Transverse colon (tissue), 4 donors: ENCODE data around the gene BCAP29. TPM values are rescaled to one million over a fixed set of nuclear protein-coding genes. Genes with fewer than 3 reads are reported as not detected.

ENCODE experiments used
- DNase-seq: peaks from one replicate; pipeline ENCODE4 v3.0.0-alpha.2; 2019
- H3K27ac ChIP-seq, 4 donors: fragments of 200-600 bp; sonication (generic); 2 replicates each; pipeline ENCODE4 v1.5.1; 2016 to 2018; ENCODE audit warnings: inconsistent platforms in 4 of 4
- H3K27me3 ChIP-seq: fragments of 200-600 bp; sonication (generic); 2 replicates; pipeline ENCODE4 v1.5.1; 2017; ENCODE audit warnings: inconsistent platforms
- H3K36me3 ChIP-seq, 4 donors: fragments of 200-600 bp; sonication (generic); 2 replicates each; pipeline ENCODE4 v1.5.1; 2017 to 2019; ENCODE audit warnings: inconsistent platforms in 4 of 4
- H3K4me1 ChIP-seq, 4 donors: fragments of 200-600 bp; sonication (generic); 2 replicates each; pipeline ENCODE4 v1.5.1; 2017 to 2020; ENCODE audit warnings: inconsistent platforms in 4 of 4
- H3K4me3 ChIP-seq, 4 donors: fragments of 200-600 bp; sonication (generic); 1 replicate in 1 of 4; 2 replicates in 3 of 4; pipeline versions ENCODE4 v1.5.1 to v1.6.1; 2017 to 2019; ENCODE audit warnings: inconsistent platforms in 4 of 4
- H3K9me3 ChIP-seq, 2 donors: fragments of 200-600 bp; sonication (generic); 2 replicates each; pipeline ENCODE4 v1.5.1; 2017 to 2019; ENCODE audit warnings: inconsistent platforms in 2 of 2
- EP300 ChIP-seq: sonication (generic); formaldehyde crosslinking; IDR thresholded peaks from one replicate; pipeline ENCODE4 v1.6.1; 2017; ENCODE audit warnings: antibody characterized with exemption, low read depth
- POLR2A ChIP-seq: fragments of 450-650 bp; IDR thresholded peaks from one replicate; pipeline ENCODE4 v1.6.1; 2016; ENCODE audit warnings: antibody characterized with exemption, mild to moderate bottlenecking, moderate library complexity
- POLR2AphosphoS5 ChIP-seq, 3 donors: sonication (generic); formaldehyde crosslinking; IDR thresholded peaks; one replicate each; pipeline ENCODE4 v1.6.1; 2016; ENCODE audit warnings: antibody characterized with exemption in 3 of 3
- WGBS, 2 donors: methylation state at CpG; one replicate each; pipeline ENCODE4 v1.1.5; 2018; ENCODE audit warnings: low coverage in 1 of 2; 5-methylcytosine and 5-hydroxymethylcytosine counted together
- in situ Hi-C, 4 donors: fragments of 200-750 bp; cut with MboI; loops; one replicate each; pipeline versions ENCODE4 v1.15.0 to v1.15.1; 2017; ENCODE audit warnings: low sequenced_read_pairs in 3 of 4, low pct_ligation_motif_present in 1 of 4, low pct_unique_long_range_greater_than_20kb in 1 of 4
- intact Hi-C: fragments of 100-400 bp; cut with DNase I; formaldehyde crosslinking; loops from one replicate; pipeline ENCODE4 v1.15.1; 2023; ENCODE audit warnings: low total_unique reads
- total RNA-seq, 4 donors: library from RNA; depleted of rRNA; stranded (reverse); fragments of >200 nt; gene quantifications; one replicate each; pipeline ENCODE4 v1.1.0, GENCODE V29; 2016
- TF ChIP-seq, protein P1 (sequence below), 5 experiments: fragments of 200-600 bp in 3 of 5; fragments of 450-650 bp in 2 of 5; sonication (generic) in 3 of 5; IDR thresholded peaks; 1 replicate in 2 of 5; 2 replicates in 3 of 5; pipeline ENCODE4 v1.5.1; 2016 to 2017; ENCODE audit warnings: antibody characterized with exemption in 5 of 5, inconsistent platforms in 3 of 5, mild to moderate bottlenecking in 2 of 5, moderate library complexity in 1 of 5

BCAP29 gene
- total RNA-seq, 4 donors from 2014 or later = 8.6 to 96.5 (median 73.1) TPM

GRCh38 chr7:107555893-107556292 lies 24.2 kb upstream of the BCAP29 start:
- H3K27me3 ChIP-seq = no peaks in the 10 kb centered on the region
- H3K36me3 ChIP-seq = peaks cover 0 to 14% (median 4%) of the 10 kb centered on the region in 4 donors
- intact Hi-C loops = no loop called here
- DNase-seq = no peak
- H3K9me3 ChIP-seq = no peaks in the 10 kb centered on the region
- in situ Hi-C loops = loop anchor here in 2 of 4 donors (25.0 kb wide), 1 partner anchor 181 kb away; the partner anchor contains the start of gene CBLL1 (in 2 of the 2)
- H3K4me1 ChIP-seq = peaks cover 0 to 18% (median 7%) of the 10 kb centered on the region in 4 donors
- no peak overlapping the region for H3K4me3 ChIP-seq
- no peak for TF ChIP-seq EP300
- TF ChIP-seq POLR2AphosphoS5 (IDR thresholded peaks at IDR 0.05) = no peak
- no peak overlapping the region for H3K27ac ChIP-seq
- WGBS, 2 donors = 94 to 100% methylated on average over 3 of the region's 3 CpGs

DNA sequence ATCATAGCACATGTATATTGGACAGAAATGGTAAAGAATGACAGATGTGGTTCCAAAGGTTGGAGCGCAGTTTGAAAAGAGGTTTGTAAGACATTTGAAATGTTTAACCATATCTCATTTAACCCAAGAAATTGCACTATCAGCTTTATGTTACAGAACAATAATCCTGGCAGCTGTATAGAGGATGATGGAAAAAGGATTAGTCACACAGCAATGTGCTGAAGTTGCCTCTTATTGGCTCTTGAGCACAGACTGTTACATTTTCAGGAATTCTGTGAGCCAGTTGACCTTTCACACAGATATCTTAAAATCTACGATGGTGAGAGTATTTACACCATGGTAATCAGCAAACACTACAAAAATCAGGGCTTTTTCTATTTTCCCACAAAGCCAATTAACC lies 20.2 kb upstream of the BCAP29 start:
- H3K27me3 ChIP-seq = no peaks in the 10 kb centered on the region
- no peak overlapping the region for H3K27ac ChIP-seq
- intact Hi-C loops = no loop called here
- H3K4me3 ChIP-seq = no peak overlapping the region
- TF ChIP-seq, protein P1, sequence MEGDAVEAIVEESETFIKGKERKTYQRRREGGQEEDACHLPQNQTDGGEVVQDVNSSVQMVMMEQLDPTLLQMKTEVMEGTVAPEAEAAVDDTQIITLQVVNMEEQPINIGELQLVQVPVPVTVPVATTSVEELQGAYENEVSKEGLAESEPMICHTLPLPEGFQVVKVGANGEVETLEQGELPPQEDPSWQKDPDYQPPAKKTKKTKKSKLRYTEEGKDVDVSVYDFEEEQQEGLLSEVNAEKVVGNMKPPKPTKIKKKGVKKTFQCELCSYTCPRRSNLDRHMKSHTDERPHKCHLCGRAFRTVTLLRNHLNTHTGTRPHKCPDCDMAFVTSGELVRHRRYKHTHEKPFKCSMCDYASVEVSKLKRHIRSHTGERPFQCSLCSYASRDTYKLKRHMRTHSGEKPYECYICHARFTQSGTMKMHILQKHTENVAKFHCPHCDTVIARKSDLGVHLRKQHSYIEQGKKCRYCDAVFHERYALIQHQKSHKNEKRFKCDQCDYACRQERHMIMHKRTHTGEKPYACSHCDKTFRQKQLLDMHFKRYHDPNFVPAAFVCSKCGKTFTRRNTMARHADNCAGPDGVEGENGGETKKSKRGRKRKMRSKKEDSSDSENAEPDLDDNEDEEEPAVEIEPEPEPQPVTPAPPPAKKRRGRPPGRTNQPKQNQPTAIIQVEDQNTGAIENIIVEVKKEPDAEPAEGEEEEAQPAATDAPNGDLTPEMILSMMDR (IDR thresholded peaks at IDR 0.05) = no peak
- no peak for DNase-seq
- in situ Hi-C loops = loop anchor here in 2 of 4 donors (25.0 kb wide), 1 partner anchor 177 kb away; the partner anchor contains the start of gene CBLL1 (in 2 of the 2)
- WGBS, 2 donors = 62 to 64% methylated on average over 2 of the region's 2 CpGs
- H3K4me1 ChIP-seq = peaks cover 19 to 47% (median 26%) of the 10 kb centered on the region in 4 donors
- H3K36me3 ChIP-seq = peaks cover 0 to 14% (median 4%) of the 10 kb centered on the region in 4 donors
- H3K9me3 ChIP-seq = no peaks in the 10 kb centered on the region

- no peaks in the 10 kb centered on the region for H3K27me3 ChIP-seq
- no peak for DNase-seq
- in situ Hi-C loops (loop anchor here in 2 of 4 donors (25.0 kb wide), 1 partner anchor 176 kb away; the partner anchor contains the start of gene CBLL1 (in 2 of the 2)), intact Hi-C loops (no loop called here)
- peaks cover 19 to 48% (median 29%) of the 10 kb centered on the region in 4 donors for H3K4me1 ChIP-seq
- H3K9me3 ChIP-seq = no peaks in the 10 kb centered on the region
- TF ChIP-seq, protein P1 (IDR thresholded peaks at IDR 0.05) = no peak
- TF ChIP-seq EP300 = no peak
- no peak for TF ChIP-seq POLR2AphosphoS5 (IDR thresholded peaks at IDR 0.05)
- no peak for TF ChIP-seq POLR2A
- peaks cover 0 to 14% (median 4%) of the 10 kb centered on the region in 4 donors for H3K36me3 ChIP-seq
- H3K4me3 ChIP-seq = no peak overlapping the region
- H3K27ac ChIP-seq = peak overlapping the region in 3 of 4 donors; percentile 26 to 40 (median 31)
- 79 to 85% methylated on average over 5 to 6 of the region's 6 CpGs for WGBS, 2 donors
Observed at GRCh38 chr7:107560898-107561516, 19.0 kb upstream of the BCAP29 start.

DNA sequence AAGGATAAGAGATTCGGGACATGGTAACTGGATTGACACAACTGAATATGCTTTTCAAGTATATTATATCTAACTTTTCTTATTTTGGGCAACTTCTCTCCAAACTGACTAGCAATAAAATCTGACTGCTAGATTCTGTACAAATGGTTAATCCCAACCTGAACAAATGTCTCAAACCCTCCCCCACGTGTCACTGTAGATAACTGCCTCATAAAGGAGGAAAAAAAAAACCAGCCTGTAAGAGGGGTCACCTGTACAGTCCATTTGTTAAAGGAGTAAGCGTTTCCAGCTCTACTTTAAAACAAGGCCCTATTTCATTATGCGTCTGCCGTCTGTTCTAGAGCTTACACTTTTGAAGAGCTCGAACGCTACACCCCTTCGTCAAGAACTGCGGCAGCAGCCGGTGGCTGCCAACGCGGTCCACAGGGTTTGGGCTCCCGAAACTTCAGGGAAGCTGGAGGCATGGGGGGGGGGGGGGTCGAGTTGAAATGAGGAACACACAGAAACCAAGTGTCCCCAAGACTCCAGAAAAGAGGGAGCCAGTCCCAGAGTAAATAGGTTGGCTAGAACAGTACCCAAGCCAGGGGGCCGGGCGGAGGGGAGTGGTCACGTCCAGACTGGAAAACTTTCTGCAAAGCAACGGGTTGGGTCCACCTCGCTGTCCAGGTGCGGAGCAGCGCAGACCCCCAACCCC lies 16.8 kb upstream of the BCAP29 start:
- peaks cover 19 to 48% (median 29%) of the 10 kb centered on the region in 4 donors for H3K4me1 ChIP-seq
- WGBS, 2 donors = 2 to 26% methylated on average over 3 to 20 of the region's 21 CpGs
- TF ChIP-seq POLR2AphosphoS5 (IDR thresholded peaks at IDR 0.05) = no peak
- TF ChIP-seq EP300 = no peak
- TF ChIP-seq POLR2A = no peak
- peak overlapping the region; percentile 95 to 99 (median 98) for H3K27ac ChIP-seq
- in situ Hi-C loops = loop anchor here in 2 of 4 donors (25.0 kb wide), 1 partner anchor 174 kb away; the partner anchor contains the start of gene CBLL1 (in 2 of the 2)
- H3K27me3 ChIP-seq = no peaks in the 10 kb centered on the region
- no peaks in the 10 kb centered on the region for H3K9me3 ChIP-seq
- H3K4me3 ChIP-seq = peak overlapping the region; percentile 78 to 94 (median 85)
- no peak for DNase-seq
- intact Hi-C loops = no loop called here
- no peaks in the 10 kb centered on the region for H3K36me3 ChIP-seq
